GM06990 (cell line): ENCODE results near the gene FAM171A1.
"Not testable (repeated sequence)": the region's sequence is repeated elsewhere in the genome, so short reads cannot be mapped to it uniquely, and the experiment has no call there.

Experiments
- DNase-seq: peaks from one replicate; pipeline ENCODE4 v3.0.0-alpha.2; 2011; ENCODE audit not compliant: insufficient read length; ENCODE audit errors: extremely low read depth
- H3K27me3 ChIP-seq: replicated peaks from 2 replicates; pipeline ENCODE4 v1.6.0; 2011; ENCODE audit warnings: low read length; ENCODE audit not compliant: control insufficient read depth, insufficient read depth
- H3K36me3 ChIP-seq: 2 replicates; pipeline ENCODE4 v1.5.1; 2011; ENCODE audit warnings: low read length; ENCODE audit not compliant: control insufficient read depth, insufficient read depth
- H3K4me3 ChIP-seq: replicated peaks from 2 replicates; pipeline ENCODE4 v1.5.1; 2011; ENCODE audit warnings: low read depth, mild to moderate bottlenecking, control low read depth, low read length
- TF ChIP-seq, protein P1 (sequence below): IDR thresholded peaks from 2 replicates; pipeline ENCODE4 v1.5.1; 2011; ENCODE audit warnings: low read length, control low read depth, mild to moderate bottlenecking, inconsistent platforms; ENCODE audit not compliant: insufficient read depth, poor library complexity, severe bottlenecking

The FAM171A1 gene

DNA sequence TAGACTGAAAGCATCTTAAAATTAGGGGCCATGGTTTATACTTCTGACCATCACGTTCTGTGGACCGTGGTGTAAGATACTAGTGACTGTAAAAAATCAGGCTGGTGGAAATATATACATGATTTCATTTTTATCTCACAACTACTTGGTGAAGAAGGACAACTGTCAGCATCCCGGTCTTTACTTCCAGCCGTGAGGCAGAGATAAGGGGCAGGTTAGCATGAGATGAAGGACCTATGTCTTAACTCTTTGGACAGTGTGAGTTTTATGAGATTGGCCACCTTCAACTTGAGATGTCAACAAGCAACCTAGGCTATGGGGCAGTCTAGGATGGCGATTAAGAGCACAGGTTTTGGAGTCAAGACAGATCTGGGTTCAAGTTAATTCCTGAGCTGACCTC, 37.5 kb upstream of the FAM171A1 start:
- H3K36me3 ChIP-seq, result no peaks in the 10 kb centered on the region
- H3K4me3 ChIP-seq, result no peak overlapping the region
- TF ChIP-seq, protein P1, sequence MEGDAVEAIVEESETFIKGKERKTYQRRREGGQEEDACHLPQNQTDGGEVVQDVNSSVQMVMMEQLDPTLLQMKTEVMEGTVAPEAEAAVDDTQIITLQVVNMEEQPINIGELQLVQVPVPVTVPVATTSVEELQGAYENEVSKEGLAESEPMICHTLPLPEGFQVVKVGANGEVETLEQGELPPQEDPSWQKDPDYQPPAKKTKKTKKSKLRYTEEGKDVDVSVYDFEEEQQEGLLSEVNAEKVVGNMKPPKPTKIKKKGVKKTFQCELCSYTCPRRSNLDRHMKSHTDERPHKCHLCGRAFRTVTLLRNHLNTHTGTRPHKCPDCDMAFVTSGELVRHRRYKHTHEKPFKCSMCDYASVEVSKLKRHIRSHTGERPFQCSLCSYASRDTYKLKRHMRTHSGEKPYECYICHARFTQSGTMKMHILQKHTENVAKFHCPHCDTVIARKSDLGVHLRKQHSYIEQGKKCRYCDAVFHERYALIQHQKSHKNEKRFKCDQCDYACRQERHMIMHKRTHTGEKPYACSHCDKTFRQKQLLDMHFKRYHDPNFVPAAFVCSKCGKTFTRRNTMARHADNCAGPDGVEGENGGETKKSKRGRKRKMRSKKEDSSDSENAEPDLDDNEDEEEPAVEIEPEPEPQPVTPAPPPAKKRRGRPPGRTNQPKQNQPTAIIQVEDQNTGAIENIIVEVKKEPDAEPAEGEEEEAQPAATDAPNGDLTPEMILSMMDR, result no peak
- no peak for DNase-seq
- H3K27me3 ChIP-seq, result no peaks in the 10 kb centered on the region

DNA sequence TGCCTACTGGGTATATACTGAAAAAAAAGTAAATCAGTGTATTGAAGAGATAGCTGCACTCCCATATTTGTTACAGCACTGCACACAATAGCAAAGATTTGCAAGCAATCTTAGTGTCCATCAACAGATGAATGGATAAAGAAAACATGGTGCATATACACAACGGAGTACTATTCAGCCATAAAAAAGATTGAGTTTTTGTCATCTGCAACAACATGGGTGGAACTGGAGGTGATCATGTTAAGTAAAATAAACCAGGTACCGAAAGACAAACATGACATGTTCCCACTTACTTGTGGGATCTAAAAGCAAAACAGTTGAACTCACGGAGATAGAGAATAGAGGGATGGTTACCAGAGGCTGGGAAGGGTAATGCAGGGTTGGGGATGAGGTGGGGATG, 34.2 kb upstream of the FAM171A1 start:
- Histone ChIP-seq H3K27me3 (no peaks in the 10 kb centered on the region), H3K4me3 (no peak overlapping the region), H3K36me3 (no peaks in the 10 kb centered on the region)
- TF ChIP-seq, protein P1, result no peak
- no peak for DNase-seq

DNA sequence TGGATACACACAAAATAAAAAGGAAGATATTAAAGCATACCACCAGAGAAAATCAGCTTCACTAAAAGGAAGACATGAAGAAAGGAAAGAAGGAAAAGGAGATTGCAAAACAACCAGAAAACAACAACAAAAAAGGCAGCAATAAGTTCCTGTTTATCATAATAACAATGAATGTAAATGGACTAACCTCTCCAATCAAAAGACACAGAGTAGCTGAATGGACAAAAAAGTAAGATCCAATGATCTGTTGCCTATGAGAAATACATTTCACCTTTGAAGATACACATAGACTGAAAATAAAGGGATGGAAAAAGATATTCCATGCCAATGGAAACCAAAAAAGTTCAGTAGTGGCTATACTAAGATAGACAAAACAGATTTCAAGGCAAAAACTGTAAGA, 30.3 kb upstream of the FAM171A1 start:
- Histone ChIP-seq H3K27me3 (no peaks in the 10 kb centered on the region), H3K4me3 (no peak overlapping the region), H3K36me3 (no peaks in the 10 kb centered on the region)
- TF ChIP-seq, protein P1, result no peak
- no peak for DNase-seq

DNA sequence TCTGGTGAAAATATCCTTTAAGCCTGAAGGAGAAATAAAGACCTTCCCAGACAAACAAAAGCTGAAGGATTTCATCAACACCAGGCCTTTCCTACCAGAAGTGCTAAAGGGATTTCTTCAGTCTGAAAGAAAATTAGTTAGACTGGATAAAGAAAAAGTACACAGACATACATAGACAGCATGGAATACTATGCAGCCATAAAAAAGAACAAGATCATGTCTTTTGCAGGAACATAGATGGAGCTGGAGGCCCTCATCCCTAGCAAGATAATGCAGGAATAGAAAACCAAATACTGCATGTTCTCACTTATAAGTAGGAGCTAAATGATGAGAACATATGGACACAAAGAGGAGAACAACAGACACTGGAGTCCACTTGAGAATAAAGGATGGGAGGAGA, 29.4 kb upstream of the FAM171A1 start:
- H3K27me3 ChIP-seq, H3K4me3 ChIP-seq, H3K36me3 ChIP-seq, DNase-seq: not testable (repeated sequence)

DNA sequence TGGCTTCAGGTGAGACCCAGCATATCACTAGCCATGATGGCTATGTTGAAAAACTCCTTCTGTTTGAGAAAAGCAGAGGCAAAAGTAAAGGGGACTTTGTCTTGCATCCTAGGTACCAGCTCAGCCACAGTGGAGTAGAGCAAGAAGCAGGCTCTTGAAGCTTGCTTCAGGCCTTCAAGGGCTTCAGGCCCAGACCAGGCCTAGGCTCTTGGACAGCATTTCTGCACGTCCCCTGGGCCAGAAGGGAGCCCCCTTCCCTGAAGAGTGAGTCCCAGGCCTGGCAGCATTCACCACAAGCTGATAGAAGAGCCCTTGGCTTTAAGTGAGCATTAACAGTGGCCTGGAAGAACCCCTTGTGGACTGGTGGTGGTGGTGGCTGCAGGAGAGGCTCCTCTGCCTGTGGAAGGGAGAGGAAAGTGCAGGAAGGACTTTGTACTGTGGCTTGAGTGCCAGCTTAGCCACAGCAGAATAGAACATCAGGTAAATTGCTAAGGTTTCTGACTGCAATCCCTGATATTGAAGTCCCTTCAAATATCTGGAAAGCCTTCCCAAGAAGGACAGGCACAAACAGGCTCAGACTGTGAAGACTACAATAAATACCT, 28.1 kb upstream of the FAM171A1 start:
- H3K36me3 ChIP-seq, result no peaks in the 10 kb centered on the region
- no peak overlapping the region for H3K4me3 ChIP-seq
- TF ChIP-seq, protein P1, result no peak
- H3K27me3 ChIP-seq, result no peaks in the 10 kb centered on the region
- DNase-seq, result no peak

DNA sequence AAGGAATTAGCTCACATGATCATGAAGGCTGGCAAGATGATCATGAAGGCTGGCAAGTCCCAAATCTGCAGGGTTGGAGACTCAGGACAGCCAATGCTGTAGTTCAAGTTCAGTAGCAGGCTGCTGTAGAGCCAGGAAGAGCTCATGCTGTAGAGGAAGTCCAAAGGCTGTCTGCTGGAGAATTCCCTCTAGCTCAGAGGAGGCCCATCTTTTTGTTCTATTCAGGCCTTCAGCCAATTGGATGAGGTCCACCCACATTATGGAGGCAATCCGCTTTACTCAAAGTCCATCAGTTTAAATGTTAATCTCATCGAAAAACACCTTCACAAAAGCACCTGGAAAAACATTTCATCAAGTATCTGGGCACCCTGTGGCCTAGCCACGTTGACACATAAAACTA, 24.8 kb upstream of the FAM171A1 start:
- H3K27me3 ChIP-seq, result no peaks in the 10 kb centered on the region
- H3K36me3 ChIP-seq, result no peaks in the 10 kb centered on the region
- no peak for DNase-seq
- no peak overlapping the region for H3K4me3 ChIP-seq
- TF ChIP-seq, protein P1, result no peak
